ENCODE measurements around the gene RHO.
"Not testable (repeated sequence)": the region's sequence is repeated elsewhere in the genome, so short reads cannot be mapped to it uniquely, and the experiment has no call there.

The RHO gene

GRCh38 chr3:129500334-129500658 lies 28.1 kb upstream of the RHO start:
- DNase-seq = no peak

DNA sequence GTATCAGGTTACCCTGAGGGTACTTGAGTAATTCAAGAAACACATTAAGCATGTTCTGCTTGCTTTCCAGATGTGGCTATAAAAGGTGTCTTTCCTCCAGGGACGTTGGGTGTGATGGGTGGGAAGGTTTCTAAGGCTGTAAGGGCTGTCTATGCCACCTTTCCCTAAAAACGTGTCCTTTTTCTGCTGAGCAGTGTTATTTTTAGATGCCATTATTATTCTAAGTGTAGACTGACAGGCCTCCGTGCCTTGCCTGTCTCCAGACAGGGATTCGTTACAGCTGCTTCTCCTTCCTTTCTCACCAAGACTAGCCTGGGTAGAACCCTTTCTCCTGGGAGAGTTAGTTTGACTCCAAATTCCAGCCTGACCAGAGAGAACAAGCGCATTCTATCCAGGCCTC lies 26.8 kb upstream of the RHO start:
- DNase-seq = no peak

DNA sequence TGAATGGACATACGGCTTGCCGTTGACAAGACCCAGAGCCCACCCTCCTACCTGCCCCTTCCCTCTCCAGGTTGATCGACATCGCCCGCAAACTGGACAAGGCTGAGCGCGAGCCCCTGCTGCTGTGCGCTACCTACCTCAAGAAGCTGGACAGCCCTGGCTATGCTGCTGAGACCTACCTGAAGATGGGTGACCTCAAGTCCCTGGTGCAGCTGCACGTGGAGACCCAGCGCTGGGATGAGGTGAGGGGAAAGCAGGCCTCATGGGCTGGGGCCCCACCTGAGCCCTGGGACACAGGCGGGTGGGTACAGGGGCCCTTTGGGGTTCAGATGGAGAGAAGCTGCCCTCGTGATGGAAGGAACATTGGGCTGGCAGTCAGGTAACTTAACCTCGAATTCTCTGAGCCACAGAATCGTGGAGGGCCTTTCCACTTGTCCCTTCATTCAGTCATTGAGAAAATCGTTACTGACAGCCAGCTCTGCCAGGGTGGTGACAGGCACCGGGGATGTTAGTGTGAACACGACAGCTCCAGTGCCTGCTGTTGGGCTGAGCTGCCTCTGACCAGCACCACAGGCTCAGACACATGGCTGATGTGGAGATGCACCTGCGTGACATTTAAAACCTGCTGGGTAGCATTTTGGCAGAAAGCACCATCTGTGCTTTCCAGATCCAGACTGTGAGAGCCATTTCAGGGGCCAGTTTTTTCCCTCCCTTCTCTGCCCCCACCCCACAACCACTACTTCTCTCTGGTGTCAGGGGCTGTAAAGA lies 25.6 kb upstream of the RHO start:
- no peak for DNase-seq

DNA sequence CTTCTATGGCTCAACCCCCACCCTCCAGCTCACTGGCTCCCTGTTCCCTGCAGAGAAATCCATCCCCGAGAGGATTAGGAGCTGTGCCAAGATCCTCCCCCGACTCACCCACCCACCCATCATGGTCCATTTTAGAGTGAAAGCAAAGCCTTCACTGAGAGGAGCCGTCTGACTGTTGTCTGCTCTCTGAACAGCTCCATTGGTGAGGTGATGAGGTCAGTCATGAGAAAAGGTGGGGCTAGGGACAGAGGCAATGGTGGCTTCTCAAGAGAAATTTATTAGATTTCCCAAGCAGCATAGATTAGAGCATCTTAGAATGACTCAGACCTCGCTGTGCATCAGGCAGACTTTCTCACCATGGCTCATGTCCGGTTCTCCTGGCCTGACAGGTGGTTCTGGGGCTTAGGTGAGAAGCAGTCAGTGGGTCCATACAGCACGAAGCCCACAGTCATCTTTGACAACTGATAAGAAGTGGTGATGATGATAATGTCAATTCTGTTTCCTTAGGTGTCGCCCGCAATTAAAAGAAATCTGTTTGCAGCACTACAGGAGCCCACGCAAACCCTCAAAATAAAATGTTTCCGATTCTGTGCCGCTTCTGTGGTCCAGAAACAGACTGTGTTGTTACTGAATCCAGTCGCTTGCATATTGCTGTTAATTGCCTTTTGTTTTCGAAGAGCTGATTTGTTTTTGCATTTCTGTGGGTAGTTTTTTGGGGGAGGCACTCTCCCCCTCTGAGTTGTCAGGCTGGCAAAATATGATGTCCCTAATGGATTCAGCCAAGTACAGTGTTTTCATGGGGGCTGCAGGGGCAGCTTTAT lies 24.8 kb upstream of the RHO start:
- DNase-seq = no peak

- peak in 1 of 2 donors; percentile 30 for DNase-seq
Measured at GRCh38 chr3:129504471-129505100, 23.9 kb upstream of the RHO start.

- DNase-seq = no peak
Measured at GRCh38 chr3:129505341-129505740, 23.1 kb upstream of the RHO start.

DNA sequence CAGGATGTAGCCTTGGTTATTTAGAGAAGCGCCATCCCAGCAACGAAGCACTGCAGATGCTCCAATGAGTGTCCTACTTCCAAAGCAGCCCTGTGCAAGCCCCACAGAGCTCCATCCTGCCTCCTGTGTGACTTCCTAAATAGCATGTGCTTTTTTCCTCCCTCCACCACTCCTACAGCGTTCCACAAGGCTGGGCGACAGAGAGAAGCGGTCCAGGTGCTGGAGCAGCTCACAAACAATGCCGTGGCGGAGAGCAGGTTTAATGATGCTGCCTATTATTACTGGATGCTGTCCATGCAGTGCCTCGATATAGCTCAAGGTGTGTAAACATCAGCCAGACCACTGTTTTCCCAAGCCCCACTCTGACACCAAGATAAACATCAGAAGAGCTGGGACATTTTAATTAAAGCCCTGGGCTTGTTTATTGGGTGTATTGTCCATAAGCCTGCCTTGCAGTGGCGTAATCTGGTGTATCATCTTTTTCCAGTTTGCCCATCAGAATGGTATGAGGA lies 22.2 kb upstream of the RHO start:
- DNase-seq = no peak

- DNase-seq = no peak
Measured at GRCh38 chr3:129507181-129507831, 21.1 kb upstream of the RHO start.

- DNase-seq = no peak
Measured at GRCh38 chr3:129512595-129512994, 15.8 kb upstream of the RHO start.

DNA sequence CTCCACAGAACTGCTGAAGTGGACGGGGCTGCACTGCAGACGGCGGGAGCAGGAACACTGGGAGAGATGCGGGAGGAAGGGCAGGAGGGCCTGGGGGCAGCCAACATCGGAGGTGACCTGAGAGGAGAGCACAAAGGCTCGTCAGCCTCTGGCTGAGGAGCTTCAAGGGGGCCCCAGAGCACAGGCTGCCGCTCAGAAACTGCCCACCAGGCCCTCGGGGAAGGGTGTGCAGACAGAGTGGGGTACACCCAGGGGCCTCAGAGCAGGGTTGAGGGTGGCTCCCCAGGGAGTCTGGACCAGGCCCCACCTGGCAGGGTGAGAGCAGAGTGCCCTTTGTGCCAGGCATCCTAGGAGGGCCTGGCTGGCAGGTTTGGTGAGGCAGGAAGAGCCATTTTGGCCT lies 14.7 kb upstream of the RHO start:
- no peak for DNase-seq

DNA sequence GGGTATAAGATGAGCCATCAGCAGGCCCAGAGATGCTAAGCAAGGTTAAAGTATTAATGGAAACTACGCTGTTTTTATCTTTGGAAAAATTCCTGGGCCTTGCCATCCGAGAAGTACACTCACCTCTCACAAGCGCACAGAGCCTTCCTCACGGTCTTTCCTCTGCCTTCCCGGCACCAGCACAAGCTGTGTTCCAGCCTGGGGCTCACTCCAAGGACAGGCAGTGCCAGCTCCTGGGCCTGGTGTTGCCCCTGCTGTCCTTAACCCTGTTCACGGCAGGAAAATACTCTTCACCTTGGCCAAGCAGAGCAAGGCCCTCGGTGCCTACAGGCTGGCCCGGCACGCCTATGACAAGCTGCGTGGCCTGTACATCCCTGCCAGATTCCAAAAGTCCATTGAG lies 14.3 kb upstream of the RHO start:
- DNase-seq = no peak

DNA sequence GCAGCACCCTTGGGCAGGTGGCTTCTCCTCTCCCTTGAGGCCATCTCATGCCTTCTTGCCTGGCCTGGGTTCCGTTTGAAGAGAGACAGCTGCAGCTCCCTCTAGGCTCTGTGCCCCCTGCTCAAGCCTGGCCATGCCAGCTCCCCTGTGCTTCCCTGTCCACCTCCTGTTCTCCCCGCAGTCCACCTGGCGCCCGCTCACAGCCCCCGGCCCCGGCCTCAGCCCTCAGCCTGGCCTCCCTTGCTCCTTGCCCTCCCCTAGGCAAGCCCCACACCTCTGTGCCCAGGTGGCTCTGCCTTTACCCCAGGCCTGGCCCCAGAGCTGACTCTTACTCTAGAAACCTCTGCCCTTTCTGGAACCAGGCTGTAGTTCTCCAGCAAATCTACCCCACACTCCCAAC lies 13.9 kb upstream of the RHO start:
- no peak for DNase-seq

DNA sequence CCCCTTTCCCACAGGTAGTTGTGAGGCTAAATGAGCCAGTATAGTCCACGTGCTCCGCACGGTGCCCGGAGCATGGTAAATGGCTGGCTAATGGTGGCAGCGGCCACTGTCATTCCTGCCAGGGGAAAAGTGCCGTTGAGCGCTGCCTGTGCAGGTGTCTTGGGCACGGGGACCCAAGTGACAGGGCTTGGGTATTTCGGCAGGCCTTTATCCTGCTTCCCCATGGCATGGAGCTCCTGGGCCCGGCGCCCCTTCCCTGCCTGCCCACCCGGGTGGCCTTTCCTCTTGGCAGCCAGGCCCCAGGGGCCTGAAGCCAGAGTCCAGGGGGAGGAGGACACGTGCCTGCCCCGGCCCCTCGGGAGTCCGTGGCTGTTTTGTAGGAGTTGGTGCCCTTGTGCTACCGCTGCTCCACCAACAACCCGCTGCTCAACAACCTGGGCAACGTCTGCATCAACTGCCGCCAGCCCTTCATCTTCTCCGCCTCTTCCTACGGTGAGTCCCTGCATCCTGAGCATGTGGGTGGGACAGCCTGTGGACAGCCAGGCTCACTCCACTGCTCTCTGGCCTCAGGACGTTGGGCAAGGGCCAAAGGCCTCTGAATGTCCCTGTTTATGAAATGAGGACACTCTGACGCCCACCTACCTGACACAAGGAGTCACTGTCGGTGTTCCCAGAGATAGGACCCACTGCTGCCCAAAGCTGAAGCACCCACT lies 13.2 kb upstream of the RHO start:
- DNase-seq = peak in 1 of 2 donors; percentile 57

GRCh38 chr3:129515821-129516432 lies 12.5 kb upstream of the RHO start:
- DNase-seq = not testable (repeated sequence)

DNA sequence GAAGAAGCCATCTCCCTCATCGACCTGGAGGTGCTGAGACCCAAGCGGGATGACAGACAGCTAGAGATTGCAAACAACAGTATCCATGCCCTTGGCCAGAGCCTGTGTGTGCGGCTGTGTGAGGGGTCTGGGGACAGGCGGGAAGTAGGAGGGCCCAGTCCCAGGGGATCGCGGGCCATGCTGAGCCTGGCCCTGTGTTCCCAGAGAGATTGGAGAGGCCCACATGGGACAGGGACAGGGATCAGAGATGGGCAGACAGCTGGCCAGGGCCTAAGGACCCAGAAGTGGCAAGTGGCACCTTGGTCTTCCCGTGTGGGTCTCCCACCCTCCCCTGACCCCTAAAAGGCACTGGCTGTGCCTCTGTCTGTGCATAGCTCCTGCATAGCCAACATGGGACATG lies 10.9 kb upstream of the RHO start:
- no peak for DNase-seq

GRCh38 chr3:129518038-129518561 lies 10.3 kb upstream of the RHO start:
- no peak for DNase-seq

GRCh38 chr3:129518581-129518980 lies 9.9 kb upstream of the RHO start:
- DNase-seq = no peak

DNA sequence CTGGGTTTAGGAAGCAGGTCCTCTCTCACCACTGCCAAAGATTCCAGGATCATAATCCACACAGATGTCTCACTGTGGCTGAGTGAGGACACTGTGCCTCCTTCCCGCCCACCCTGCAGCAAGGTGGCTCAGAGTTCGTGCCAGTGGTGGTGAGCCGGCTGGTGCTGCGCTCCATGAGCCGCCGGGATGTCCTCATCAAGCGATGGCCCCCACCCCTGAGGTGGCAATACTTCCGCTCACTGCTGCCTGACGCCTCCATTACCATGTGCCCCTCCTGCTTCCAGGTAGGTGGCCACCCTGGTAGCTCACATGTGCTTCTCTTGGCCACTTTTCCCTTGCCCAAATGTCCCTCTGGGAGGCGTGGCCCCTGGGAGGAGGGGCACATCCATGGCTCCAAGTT lies 9.0 kb upstream of the RHO start:
- DNase-seq = no peak

GRCh38 chr3:129519896-129520715 lies 8.3 kb upstream of the RHO start:
- DNase-seq = no peak

DNA sequence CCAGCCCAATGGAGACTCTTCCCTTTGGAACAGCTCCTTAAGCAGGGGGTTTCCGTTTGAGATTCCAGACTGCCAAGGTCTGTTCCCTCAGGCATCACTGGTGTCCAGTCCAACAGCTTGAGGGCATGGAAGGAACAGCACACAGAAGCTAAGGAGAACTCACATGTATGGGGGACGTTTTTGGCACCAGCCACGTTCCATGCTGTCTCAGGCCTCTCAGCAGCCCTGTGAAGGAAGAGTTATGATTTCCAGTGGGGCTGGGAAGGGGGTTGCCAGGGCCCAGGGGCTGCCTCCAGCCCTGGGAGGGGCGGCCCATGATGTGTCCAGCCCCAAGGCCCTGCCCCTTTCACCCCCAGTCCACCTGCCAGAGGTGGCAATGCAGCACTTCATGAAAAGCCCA lies 7.5 kb upstream of the RHO start:
- no peak for DNase-seq

DNA sequence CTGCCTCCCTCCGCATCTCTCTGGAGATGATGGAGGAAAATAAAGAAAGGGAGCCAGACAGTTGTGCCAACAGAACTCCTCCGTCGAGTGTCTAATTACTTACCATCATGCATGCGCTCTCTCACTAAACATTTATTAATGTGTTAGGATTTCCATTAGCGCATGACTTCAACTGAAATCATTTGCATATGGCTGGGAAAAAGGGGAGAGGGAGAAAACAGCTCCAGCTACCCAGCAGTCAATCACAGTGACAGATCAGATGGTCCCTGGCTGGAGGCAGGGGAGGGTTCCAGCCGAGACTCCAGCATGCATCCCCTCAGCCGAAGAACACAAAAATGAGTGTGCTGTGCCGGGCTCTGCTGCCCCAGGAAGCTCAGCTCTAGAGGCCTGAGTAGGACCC lies 6.8 kb upstream of the RHO start:
- DNase-seq = no peak
